Measurements from ENCODE around the gene ABHD17B. TPM values are rescaled to one million over a fixed set of nuclear protein-coding genes. Genes with fewer than 3 reads are reported as not detected.

Gene ABHD17B
- 15.8 and 29.1 TPM in 2 replicates for total RNA-seq

GRCh38 chr9:71911061-71911907, at the start of gene ABHD17B, which contains the start of gene C9orf85:
TSS of gene ABHD17B (minus strand) at chr9:71911193. CDS start at chr9:71875080, 36,113 bp downstream.
TSS of gene C9orf85 (plus strand) at chr9:71911639. CDS start at chr9:71911735, 96 bp downstream.

Small RNAs within 50 kb of the gene (small RNA-seq; reads per million reads assigned to genes)
- gene RF00019 (ENCODE audit: low replicate concordance), result not detected

Other genes with a start within 250 kb of the ABHD17B start
- 183 and 607 TPM in 2 replicates for gene CEMIP2, start 142.7 kb downstream of the ABHD17B start, total RNA-seq
- 9.3 and 14.2 TPM in 2 replicates for gene C9orf85, start 446 bp upstream of the ABHD17B start, total RNA-seq
- not detected in 2 replicates for gene C9orf57, start 149.4 kb upstream of the ABHD17B start, total RNA-seq
- under 0.01 and 0.57 TPM in 2 replicates for gene GDA, start 238.2 kb upstream of the ABHD17B start, total RNA-seq

All from placental pericyte (primary cell).